Cerebellar nuclear complex (tissue), 1 donor: Measurements from ENCODE around the gene FOXN3.

Experiments
- DNase-seq, 2 experiments: peaks; one replicate each; lab custom pipeline; 2025; lab: John Stamatoyannopoulos, UW

Gene FOXN3

GRCh38 chr14:89359477-89360222 is 57.4 kb downstream of the FOXN3 start:
- DNase-seq = no peak

- no peak for DNase-seq
Measured at GRCh38 chr14:89357655-89358297, 59.3 kb downstream of the FOXN3 start.

GRCh38 chr14:89356927-89357326 is 60.1 kb downstream of the FOXN3 start:
- no peak for DNase-seq

- DNase-seq = no peak
Measured at GRCh38 chr14:89356496-89356895, 60.5 kb downstream of the FOXN3 start.

- no peak for DNase-seq
Measured at GRCh38 chr14:89353766-89354113, 63.3 kb downstream of the FOXN3 start.

DNA sequence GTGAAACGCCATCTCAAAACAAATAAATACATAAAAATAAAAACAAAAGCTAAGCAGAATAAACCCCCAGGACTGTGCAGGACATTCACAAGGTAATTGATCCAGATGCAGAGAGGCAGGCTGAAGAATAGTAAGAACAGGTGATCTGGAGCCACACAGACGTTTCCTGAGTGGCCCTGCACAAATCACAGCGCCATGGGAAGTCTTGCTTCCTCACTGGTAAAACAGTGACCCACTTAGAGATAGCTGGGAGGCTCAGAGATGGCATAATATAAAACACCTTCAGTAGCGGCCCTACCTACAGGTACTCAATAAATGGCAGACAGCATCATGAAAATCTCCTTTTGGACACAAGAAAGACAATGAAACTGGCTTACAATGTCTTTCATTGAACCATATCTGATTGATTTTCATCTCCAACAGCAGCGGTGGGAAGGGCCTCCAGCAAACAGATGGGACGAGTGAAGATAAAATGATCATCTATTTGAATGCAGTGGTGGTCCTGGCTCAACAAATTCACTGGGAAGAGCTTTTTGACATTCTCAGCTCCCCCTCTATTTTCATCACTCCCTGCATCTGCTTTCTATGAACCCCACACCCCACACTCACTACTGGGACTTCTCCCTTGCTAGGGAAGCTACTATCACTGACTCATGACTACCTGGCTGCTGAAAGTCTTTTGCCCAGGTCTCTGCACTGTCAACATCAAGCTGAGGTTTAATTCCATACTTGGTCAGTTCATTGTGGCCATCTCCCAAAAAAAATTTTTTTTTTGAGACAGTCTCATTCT is 63.9 kb downstream of the FOXN3 start:
- DNase-seq = no peak

- DNase-seq = no peak
Measured at GRCh38 chr14:89351516-89352404, 65.3 kb downstream of the FOXN3 start.

DNA sequence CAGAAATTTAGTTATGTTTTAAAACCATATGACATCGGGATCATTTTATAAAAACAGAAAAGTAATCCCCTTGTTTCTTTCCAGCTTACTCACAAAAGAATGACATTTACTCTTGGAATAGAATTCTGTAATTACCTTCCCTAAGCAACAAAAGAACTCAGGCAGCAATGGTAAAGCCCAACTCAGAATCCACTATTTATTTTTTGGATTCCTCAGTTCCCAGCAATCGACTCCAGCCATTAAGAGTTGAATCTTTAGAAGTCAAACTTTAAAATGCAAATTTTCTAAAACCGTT is 65.9 kb downstream of the FOXN3 start:
- DNase-seq = no peak

- no peak for DNase-seq
Measured at GRCh38 chr14:89350152-89350551, 66.9 kb downstream of the FOXN3 start.

DNA sequence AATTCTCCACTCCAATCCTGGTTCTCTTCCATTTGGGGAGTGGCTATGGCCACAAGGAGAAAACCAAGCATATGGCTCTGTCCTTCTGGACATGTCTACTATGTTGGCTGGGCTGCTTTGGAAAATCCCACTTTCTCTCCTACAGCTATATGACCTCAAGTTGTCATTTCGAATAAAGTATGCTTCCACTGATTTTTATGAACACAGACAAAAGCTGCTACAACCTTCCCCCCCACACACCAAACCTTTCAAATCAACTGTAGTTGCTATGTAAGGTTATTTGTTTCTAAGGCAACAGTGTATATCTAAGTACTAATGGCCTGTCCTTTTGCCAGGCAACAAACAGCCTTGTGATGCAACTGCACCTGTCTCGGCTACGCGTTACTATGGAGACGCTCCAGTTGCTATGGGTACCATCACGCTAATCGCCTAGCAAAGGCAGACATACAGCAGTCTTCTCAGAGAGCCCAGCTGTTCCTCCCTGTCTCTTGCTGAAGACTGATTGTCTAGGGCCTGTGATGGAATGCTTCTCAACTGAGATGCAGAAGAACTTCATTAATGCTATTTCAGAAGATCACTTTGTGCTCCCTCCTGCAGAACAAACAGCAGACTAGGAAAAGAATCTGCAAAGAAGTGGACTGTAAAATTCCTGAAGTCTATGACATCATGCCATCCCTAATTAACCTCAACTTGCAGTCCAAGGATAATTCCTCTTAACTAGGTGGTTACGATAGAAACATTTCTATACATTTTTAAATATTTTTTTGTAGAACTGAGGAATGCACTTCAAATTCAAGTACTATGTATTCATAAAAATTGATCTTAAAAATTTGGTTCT is 67.6 kb downstream of the FOXN3 start:
- DNase-seq = peak; percentile 100

DNA sequence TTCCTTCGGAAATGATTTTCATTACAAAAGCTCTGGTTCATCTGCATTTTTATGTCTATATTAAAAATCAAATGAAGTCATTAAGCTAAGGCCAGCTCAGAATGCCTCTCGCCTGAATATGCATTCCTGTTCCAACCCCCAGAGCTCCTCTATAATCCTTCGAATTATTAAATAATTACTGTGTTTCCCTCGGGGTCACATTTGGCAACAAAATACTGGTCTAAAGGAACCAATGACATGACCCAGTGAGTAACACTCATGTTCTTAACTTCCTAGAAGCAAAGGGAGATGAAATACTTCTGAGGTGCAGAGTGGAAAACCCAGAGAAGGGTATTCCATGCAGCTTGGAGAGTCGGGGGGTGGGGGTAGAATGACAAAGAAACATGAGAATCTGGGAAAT is 68.3 kb downstream of the FOXN3 start:
- DNase-seq = no peak

- DNase-seq = no peak
Measured at GRCh38 chr14:89347885-89348284, 69.1 kb downstream of the FOXN3 start.

- peak; percentile 67 to 79 for DNase-seq
Measured at GRCh38 chr14:89344920-89345254, 72.1 kb downstream of the FOXN3 start.

DNA sequence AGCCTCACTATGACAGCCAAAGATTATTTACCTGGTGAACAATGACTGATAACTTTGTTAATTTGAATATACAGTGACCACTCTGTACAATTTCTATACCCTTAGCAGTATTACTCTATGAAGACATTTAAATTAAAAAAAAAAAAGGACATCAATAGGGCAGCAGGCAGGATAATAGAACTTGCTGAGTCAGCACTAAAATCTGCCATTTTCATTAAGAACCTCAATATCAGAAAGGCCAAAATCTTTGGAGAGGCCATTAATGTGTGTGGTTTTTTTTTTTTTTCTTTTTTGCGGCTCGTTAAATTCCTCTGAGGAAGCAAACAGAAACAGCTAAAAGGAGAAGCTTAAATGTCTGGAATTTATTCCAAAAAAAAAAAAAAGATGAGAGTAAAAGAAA is 73.7 kb downstream of the FOXN3 start:
- DNase-seq = no peak

GRCh38 chr14:89342049-89342448 is 75.0 kb downstream of the FOXN3 start:
- no peak for DNase-seq

GRCh38 chr14:89340200-89341181 is 76.5 kb downstream of the FOXN3 start:
- no peak for DNase-seq

- no peak for DNase-seq
Measured at GRCh38 chr14:89339579-89339978, 77.5 kb downstream of the FOXN3 start.

DNA sequence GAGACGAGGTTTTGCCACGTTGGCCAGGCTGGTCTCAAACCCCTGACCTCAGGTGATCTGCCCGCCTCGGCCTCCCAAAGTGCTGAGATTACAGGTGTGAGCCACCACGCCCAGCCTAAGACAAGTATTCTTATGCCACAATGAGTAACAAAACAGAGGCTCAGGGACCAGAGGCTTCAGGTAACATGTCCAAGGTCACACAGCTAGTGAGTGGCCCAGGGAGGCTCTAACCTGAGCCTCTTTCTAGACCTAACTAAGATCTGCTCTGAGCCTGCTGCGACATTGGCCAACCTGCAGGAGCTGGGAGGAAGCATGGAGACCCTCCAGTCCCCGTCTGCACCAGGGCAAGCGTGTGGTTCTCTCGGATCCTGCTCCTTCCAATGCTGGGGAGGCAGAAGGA is 77.9 kb downstream of the FOXN3 start:
- DNase-seq = no peak

GRCh38 chr14:89336338-89336737 is 80.7 kb downstream of the FOXN3 start:
- no peak for DNase-seq

GRCh38 chr14:89332031-89332430 is 85.0 kb downstream of the FOXN3 start:
- no peak for DNase-seq
